ENCODE results near the gene RUNX1.

Gene RUNX1

GRCh38 chr21:35048706-35049617, at the start of gene RUNX1:
Gene RUNX1 (minus strand): TSS chr21:35049302.
- peak; percentile 21 for DNase-seq

DNA sequence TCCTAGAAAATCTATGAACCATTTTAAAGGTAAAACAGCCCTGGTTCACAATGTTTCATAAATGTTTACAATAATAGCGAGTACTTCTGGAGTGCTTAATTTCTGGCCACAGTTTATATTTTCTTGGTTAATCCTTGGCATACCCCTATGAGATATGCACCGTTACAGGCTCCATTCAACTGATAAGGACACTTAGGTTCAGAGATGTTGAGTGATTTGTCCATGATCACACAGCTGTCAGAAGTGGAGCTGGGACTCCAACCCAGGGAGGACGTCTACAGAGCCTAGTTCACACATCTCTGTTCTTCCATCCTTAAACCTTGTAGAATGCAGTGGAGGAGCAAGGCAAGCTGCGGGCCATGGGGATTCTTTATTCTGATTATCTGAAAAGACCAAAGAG, 48.4 kb upstream of the RUNX1 start:
- DNase-seq: no peak

DNA sequence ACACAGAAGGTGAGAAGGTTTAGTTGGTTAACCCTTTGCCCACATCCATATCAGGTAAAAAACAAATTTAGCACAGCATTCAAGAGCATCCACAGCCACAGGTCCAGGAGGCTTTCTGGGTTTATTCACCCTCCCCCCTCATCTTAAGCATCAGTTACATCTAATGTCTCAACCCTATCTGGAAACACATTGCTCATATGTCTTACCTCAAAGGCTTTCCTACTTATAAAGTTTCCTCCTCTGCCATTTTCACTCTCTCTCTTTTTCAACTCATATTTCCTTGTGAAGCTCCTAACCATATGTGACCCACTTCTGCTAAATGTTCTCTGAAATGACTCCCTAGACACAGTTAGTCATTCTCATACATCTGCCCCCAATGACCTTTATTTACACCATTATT, 47.9 kb upstream of the RUNX1 start:
- no peak for DNase-seq

DNA sequence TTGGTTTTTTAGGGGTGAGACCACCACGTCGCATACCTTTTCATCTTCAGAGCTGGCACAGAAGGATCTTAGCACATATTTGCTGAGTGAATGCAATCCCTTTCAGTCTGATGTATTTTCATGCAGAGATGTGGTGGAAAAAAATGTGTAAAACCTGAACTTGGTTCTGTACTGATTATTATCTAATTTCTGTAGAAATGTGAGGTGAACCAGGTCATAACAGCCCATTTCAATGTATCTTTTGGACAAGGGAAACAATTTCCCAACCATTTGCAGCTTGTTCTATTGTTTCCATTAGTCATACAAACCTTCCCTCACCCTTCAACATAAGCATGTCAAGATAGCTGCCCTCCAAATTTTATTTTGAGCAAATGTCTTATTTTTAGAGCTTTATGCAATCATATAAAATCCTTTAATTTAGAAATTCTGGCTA, 46.8 kb upstream of the RUNX1 start:
- DNase-seq: no peak

DNA sequence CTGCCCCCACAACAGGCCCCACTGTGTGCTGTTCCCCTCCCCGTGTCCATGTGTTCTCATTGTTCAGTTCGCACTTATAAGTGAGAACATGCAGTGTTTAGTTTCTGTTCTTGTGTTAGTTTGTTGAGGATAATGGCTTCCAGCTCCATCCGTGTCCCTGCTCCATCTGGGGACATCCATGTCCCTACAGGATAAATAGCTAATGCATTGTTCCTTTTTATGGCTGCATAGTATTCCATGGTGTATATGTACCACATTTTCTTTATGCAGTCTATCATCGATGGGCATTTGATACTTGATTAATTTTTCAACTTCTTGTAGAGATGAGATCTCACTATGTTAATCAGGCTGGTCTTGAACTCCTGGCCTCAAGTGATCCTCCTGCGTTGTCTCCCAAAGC, 44.4 kb upstream of the RUNX1 start:
- no peak for DNase-seq

DNA sequence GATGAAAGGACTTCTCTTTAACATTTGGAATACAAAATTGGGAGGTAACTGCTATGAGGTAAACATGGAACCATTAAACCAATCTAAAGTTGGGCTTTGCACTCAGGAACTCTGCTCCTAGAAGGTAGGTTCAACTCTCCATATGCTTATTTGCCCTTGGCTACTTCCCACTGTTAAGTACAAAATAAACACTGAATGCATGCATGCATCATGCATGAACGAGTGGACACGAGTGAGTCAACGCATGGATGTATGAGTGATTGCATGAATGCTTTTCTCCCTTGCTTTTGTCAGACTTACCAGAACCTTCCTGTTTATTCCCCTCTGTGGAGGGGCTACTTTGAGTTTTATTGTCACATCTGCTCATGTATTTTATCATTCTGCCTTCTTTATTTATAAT, 42.4 kb upstream of the RUNX1 start:
- no peak for DNase-seq

GRCh38 chr21:35090403-35090802, 41.3 kb upstream of the RUNX1 start:
- DNase-seq: no peak

- no peak for DNase-seq
These were observed 39.2 kb upstream of the RUNX1 start for GRCh38 chr21:35088319-35088771.

DNA sequence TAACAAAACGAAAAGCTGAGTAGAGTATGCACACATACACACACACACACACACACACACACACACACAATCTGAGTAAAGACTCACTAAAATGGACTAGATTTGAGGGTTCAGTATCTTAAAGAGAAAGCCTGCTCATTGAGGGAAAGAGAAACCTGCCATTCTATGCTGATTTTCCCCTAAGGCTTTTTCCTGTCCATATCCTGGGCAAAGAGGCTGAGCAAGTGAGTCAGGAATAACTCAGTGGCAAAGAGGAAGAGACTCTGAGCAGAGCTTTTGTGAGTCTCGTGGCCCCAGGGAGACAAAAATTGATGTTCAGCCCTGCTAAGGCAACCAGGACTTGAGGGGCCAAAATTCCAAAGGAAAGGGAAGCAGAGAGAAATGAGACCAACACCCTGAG, 37.3 kb upstream of the RUNX1 start:
- DNase-seq: no peak

- no peak for DNase-seq
These were observed 35.8 kb upstream of the RUNX1 start for GRCh38 chr21:35084869-35085268.

- DNase-seq: no peak
These were observed 34.1 kb upstream of the RUNX1 start for GRCh38 chr21:35083246-35083645.

GRCh38 chr21:35081861-35082260, 32.8 kb upstream of the RUNX1 start:
- DNase-seq: no peak

DNA sequence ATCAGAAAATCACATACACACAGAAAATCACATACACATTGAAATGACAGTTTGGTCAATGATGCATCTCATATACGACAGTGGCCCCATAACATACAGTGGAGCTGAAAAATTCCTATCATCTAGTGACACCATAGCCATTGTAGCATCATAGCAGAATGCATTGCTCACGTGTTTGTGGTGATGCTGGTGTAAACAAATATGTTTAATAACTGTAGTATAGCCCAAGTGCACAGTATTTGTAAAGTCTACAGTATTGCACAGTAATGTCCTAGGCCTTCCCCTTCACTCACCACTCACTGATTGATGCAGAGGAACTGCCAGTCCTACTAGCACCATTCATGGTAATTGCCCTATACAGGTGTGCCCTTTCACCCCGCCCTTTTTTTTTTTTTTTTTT, 30.1 kb upstream of the RUNX1 start:
- DNase-seq: no peak

- DNase-seq: no peak
These were observed 28.9 kb upstream of the RUNX1 start for GRCh38 chr21:35077975-35078374.

DNA sequence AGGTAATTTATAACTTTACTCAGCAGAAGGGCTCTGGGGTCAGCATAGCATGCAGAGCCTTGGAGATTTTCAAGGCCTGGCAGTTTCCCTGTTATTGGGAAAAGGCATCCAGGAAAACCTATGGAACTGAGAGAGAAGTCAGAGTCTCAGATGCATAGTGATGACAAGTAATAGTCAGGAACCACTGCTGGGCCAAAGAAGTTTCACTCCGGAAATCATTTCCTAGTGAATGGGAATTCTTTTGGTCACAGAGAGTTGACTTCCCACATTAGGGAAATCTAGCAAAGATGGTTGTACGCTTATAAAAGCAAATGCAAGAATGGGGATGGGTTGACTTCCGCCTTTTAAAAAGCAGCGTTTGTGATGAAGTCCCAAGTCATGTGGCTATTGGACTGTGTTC, 28.4 kb upstream of the RUNX1 start:
- no peak for DNase-seq

DNA sequence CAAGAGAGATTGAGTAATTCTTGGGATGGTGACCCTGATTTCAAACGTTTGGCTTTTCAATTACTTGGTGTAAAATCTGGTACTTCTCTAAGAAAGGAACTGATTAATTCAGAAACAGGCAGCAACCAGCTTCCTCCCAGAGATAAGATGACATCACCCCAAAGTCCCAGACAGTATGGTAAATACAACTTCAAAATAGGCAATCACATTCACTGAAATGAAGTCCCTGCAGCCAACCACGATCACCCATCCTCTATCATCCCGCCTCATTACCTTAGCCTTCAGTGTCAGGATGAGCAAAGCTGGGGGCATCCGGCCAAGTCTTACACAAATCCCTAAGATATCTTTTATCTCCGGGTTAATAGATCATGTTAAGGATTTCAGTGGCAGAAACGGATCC, 26.4 kb upstream of the RUNX1 start:
- DNase-seq: no peak

DNA sequence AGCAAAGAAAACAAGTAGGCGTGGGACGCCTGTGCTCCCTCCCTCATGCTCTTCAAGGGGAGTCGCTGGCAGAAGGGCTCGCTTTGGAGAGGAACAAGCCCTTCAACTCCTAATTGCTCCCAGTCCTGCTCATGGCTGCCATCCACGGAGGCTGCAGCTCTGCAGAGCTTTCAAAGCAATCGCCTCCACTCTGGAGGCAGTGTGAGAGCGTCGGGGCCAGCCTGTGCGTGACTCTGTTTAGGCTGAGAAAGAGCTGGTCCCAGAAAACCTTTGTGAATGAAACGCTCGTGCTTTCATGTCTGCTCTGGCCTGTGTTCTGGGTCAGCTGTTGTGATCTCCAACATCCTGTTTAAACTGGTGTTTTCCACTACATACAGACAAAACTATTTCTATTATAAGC, 23.9 kb upstream of the RUNX1 start:
- DNase-seq: no peak

- DNase-seq: no peak
These were observed 23.5 kb upstream of the RUNX1 start for GRCh38 chr21:35072557-35072956.

DNA sequence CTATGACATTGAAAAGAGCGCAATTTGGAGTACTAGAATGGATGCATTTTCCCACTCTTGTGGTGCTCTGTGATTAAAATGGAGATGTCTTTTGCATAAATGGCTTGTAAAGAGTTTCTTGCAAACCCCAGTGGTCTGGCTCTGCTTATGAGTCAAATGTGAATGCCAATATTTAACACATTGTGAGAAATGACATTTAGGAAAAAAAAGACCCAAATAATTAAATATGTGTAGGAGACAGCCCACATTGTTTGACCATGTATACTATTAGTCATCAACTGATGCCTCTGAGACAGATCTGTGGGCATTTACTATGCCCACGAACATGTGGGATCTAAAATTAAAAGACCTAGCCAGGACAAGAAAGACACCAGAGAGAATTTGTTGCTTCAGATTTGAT, 22.2 kb upstream of the RUNX1 start:
- no peak for DNase-seq

DNA sequence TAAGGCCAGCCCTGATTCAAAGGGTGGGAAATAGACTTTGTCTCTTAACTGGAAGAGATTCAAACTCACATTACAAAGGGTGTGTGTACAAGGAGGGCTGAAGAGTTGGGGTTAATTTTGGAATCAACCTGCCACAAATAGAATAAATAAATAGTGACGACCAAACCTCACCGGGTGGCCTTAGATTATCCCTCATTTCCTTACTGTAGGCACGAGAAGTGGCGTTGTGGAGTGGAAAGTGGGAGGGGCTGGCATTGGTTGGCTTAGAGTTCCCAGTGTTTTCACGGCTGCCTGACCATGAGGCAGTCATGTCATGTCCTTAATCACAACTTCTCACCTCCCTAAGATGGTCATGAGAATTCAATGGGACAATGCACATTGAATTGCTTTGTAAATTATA, 21.3 kb upstream of the RUNX1 start:
- DNase-seq: no peak

GRCh38 chr21:35066824-35067223, 17.7 kb upstream of the RUNX1 start:
- DNase-seq: no peak

- no peak for DNase-seq
These were observed 14.5 kb upstream of the RUNX1 start for GRCh38 chr21:35063428-35064172.

GRCh38 chr21:35062016-35062415, 12.9 kb upstream of the RUNX1 start:
- no peak for DNase-seq

DNA sequence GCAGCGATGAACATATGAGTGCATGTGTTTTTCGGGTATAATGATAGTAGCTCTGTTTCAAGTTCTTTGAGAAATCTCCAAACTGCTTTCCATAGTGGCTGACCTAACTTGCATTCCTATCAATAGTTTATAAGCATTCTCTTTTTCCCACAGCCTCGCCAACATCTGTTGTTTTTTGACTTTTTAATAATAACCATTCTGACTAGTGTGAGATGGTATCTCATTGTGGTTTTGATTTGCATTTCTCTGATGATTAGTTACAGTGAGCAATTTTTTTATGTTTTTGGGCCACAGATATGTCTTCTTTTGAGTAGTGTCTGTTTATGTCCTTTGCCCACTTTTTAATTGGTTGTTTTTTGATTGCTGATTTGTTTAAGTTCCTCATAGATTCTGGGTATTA, 10.6 kb upstream of the RUNX1 start:
- DNase-seq: no peak
